SU-DHL-6 (cell line): ENCODE results near the gene CCDC40.

ENCODE experiments used
- H2AFZ ChIP-seq: fragments of 200-600 bp; sonication (generic); 2 replicates; pipeline ENCODE4 v1.6.1; 2014; ENCODE audit warnings: low read depth, mild to moderate bottlenecking, moderate library complexity, mixed read lengths, antibody characterized with exemption, low read length; ENCODE audit not compliant: severe bottlenecking
- H3F3A ChIP-seq: fragments of 200-600 bp; shearing (Covaris generic); 2 replicates; pipeline ENCODE4 v1.6.0; 2016; ENCODE audit warnings: antibody characterized with exemption, mild to moderate bottlenecking; ENCODE audit not compliant: insufficient read depth
- H3K27ac ChIP-seq: fragments of 200-600 bp; sonication (generic); 2 replicates; pipeline ENCODE4 v1.5.1; 2016; ENCODE audit warnings: low read depth, mild to moderate bottlenecking, low read length, moderate library complexity, mixed read lengths
- H3K27me3 ChIP-seq: fragments of 200-600 bp; sonication (generic), shearing (Covaris generic); 2 replicates; pipeline ENCODE4 v1.6.0; 2014; ENCODE audit warnings: mild to moderate bottlenecking, low read length
- H3K36me3 ChIP-seq: fragments of 200-600 bp; sonication (generic); 2 replicates; pipeline ENCODE4 v1.6.1; 2014; ENCODE audit warnings: mild to moderate bottlenecking, low read length, mixed read lengths
- H3K4me2 ChIP-seq: fragments of 300-600, 200-600 bp; shearing (Covaris generic), sonication (generic); 2 replicates; pipeline ENCODE4 v1.6.0; 2014; ENCODE audit warnings: low read length, low read depth, mild to moderate bottlenecking; ENCODE audit not compliant: poor library complexity, severe bottlenecking
- H3K4me3 ChIP-seq: fragments of 200-600 bp; sonication (generic); 2 replicates; pipeline ENCODE4 v1.5.1; 2014; ENCODE audit warnings: antibody characterized with exemption, low read length, mild to moderate bottlenecking, mixed read lengths; ENCODE audit not compliant: insufficient read depth, poor library complexity, severe bottlenecking
- H3K79me2 ChIP-seq: fragments of 200-600 bp; sonication (generic); 2 replicates; pipeline ENCODE4 v1.6.1; 2014; ENCODE audit warnings: mild to moderate bottlenecking, low read length, moderate library complexity; ENCODE audit not compliant: insufficient read depth
- H3K9ac ChIP-seq: fragments of 200-600 bp; sonication (generic); 2 replicates; pipeline ENCODE4 v1.7.0; 2014; ENCODE audit warnings: mild to moderate bottlenecking, low read length
- H3K9me2 ChIP-seq: fragments of 200-600 bp; sonication (generic); replicated peaks from 2 replicates; pipeline ENCODE4 v1.6.1; 2014; ENCODE audit warnings: low read length; ENCODE audit not compliant: insufficient read depth
- H3K9me3 ChIP-seq: fragments of 200-600 bp; sonication (generic); 2 replicates; pipeline ENCODE4 v1.6.1; 2014; ENCODE audit warnings: low read length, mixed read lengths; ENCODE audit not compliant: insufficient read depth
- H4K20me1 ChIP-seq: fragments of 200-600 bp; sonication (generic); 2 replicates; pipeline ENCODE4 v1.6.1; 2014; ENCODE audit warnings: low read depth, mild to moderate bottlenecking, antibody characterized with exemption, low read length, moderate library complexity, mixed read lengths
- EZH2phosphoT487 ChIP-seq: fragments of 200-600 bp; sonication (generic), shearing (Covaris generic); conservative IDR thresholded peaks from 2 replicates; pipeline ENCODE4 v1.6.1; 2018; ENCODE audit warnings: mild to moderate bottlenecking, antibody characterized with exemption, low read length, moderate library complexity, mixed read lengths
- TF ChIP-seq, protein P1 (sequence below): fragments of 200-600 bp; sonication (generic); IDR thresholded peaks from one replicate; pipeline ENCODE4 v1.5.1; 2017; ENCODE audit warnings: antibody characterized with exemption, mild to moderate bottlenecking, low read length, moderate library complexity; ENCODE audit not compliant: insufficient read depth, poor library complexity, severe bottlenecking

The CCDC40 gene

GRCh38 chr17:80049986-80050385 lies 13.5 kb downstream of the CCDC40 start:
- no peaks in the 10 kb centered on the region for H3K9me3 ChIP-seq
- TF ChIP-seq EZH2phosphoT487, result no peak
- TF ChIP-seq, protein P1, sequence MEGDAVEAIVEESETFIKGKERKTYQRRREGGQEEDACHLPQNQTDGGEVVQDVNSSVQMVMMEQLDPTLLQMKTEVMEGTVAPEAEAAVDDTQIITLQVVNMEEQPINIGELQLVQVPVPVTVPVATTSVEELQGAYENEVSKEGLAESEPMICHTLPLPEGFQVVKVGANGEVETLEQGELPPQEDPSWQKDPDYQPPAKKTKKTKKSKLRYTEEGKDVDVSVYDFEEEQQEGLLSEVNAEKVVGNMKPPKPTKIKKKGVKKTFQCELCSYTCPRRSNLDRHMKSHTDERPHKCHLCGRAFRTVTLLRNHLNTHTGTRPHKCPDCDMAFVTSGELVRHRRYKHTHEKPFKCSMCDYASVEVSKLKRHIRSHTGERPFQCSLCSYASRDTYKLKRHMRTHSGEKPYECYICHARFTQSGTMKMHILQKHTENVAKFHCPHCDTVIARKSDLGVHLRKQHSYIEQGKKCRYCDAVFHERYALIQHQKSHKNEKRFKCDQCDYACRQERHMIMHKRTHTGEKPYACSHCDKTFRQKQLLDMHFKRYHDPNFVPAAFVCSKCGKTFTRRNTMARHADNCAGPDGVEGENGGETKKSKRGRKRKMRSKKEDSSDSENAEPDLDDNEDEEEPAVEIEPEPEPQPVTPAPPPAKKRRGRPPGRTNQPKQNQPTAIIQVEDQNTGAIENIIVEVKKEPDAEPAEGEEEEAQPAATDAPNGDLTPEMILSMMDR, result no peak
- H3K4me3 ChIP-seq, result no peak overlapping the region
- no peaks in the 10 kb centered on the region for H3K79me2 ChIP-seq
- no peak overlapping the region for H3K4me2 ChIP-seq
- H3K9me2 ChIP-seq, result no peaks in the 10 kb centered on the region
- no peaks in the 10 kb centered on the region for H3F3A ChIP-seq
- H2AFZ ChIP-seq, result no peak overlapping the region
- H4K20me1 ChIP-seq, result no peaks in the 10 kb centered on the region
- no peak overlapping the region for H3K9ac ChIP-seq
- H3K36me3 ChIP-seq, result no peaks in the 10 kb centered on the region
- no peaks in the 10 kb centered on the region for H3K27me3 ChIP-seq
- no peak overlapping the region for H3K27ac ChIP-seq

GRCh38 chr17:80050706-80051105 lies 14.3 kb downstream of the CCDC40 start:
- H2AFZ ChIP-seq, result no peak overlapping the region
- no peaks in the 10 kb centered on the region for H3K79me2 ChIP-seq
- H3K27ac ChIP-seq, result no peak overlapping the region
- no peaks in the 10 kb centered on the region for H3F3A ChIP-seq
- no peak overlapping the region for H3K4me3 ChIP-seq
- H3K9me2 ChIP-seq, result no peaks in the 10 kb centered on the region
- no peaks in the 10 kb centered on the region for H3K27me3 ChIP-seq
- no peak overlapping the region for H3K4me2 ChIP-seq
- TF ChIP-seq, protein P1, result no peak
- no peaks in the 10 kb centered on the region for H3K36me3 ChIP-seq
- no peaks in the 10 kb centered on the region for H3K9me3 ChIP-seq
- no peak overlapping the region for H3K9ac ChIP-seq
- H4K20me1 ChIP-seq, result no peaks in the 10 kb centered on the region

- Histone ChIP-seq H3K79me2 (no peaks in the 10 kb centered on the region), H3K27ac (no peak overlapping the region), H3K9ac (no peak overlapping the region), H3K4me2 (no peak overlapping the region), H3K9me2 (no peaks in the 10 kb centered on the region), H2AFZ (no peak overlapping the region), H3F3A (no peaks in the 10 kb centered on the region), H3K36me3 (no peaks in the 10 kb centered on the region), H3K9me3 (no peaks in the 10 kb centered on the region), H3K27me3 (no peaks in the 10 kb centered on the region), H4K20me1 (no peaks in the 10 kb centered on the region), H3K4me3 (no peak overlapping the region)
- no peak for TF ChIP-seq EZH2phosphoT487
- TF ChIP-seq, protein P1, result no peak
Measured at GRCh38 chr17:80051681-80052080, 15.2 kb downstream of the CCDC40 start.

GRCh38 chr17:80053102-80053501 lies 16.7 kb downstream of the CCDC40 start:
- no peaks in the 10 kb centered on the region for H3F3A ChIP-seq
- H3K27me3 ChIP-seq, result no peaks in the 10 kb centered on the region
- H3K9me2 ChIP-seq, result no peaks in the 10 kb centered on the region
- H2AFZ ChIP-seq, result no peak overlapping the region
- no peaks in the 10 kb centered on the region for H4K20me1 ChIP-seq
- TF ChIP-seq, protein P1, result no peak
- no peak for TF ChIP-seq EZH2phosphoT487
- H3K4me3 ChIP-seq, result no peak overlapping the region
- H3K79me2 ChIP-seq, result no peaks in the 10 kb centered on the region
- no peak overlapping the region for H3K4me2 ChIP-seq
- no peaks in the 10 kb centered on the region for H3K9me3 ChIP-seq
- H3K27ac ChIP-seq, result no peak overlapping the region
- H3K36me3 ChIP-seq, result no peaks in the 10 kb centered on the region
- H3K9ac ChIP-seq, result no peak overlapping the region
